Measurements from ENCODE around the gene PCDH19. TPM values are rescaled to one million over a fixed set of nuclear protein-coding genes. Genes with fewer than 3 reads are reported as not detected.

PCDH19 gene
- total RNA-seq, 4 donors from 2014 or later = 0.38 to 2.7 (median 1.4) TPM

DNA sequence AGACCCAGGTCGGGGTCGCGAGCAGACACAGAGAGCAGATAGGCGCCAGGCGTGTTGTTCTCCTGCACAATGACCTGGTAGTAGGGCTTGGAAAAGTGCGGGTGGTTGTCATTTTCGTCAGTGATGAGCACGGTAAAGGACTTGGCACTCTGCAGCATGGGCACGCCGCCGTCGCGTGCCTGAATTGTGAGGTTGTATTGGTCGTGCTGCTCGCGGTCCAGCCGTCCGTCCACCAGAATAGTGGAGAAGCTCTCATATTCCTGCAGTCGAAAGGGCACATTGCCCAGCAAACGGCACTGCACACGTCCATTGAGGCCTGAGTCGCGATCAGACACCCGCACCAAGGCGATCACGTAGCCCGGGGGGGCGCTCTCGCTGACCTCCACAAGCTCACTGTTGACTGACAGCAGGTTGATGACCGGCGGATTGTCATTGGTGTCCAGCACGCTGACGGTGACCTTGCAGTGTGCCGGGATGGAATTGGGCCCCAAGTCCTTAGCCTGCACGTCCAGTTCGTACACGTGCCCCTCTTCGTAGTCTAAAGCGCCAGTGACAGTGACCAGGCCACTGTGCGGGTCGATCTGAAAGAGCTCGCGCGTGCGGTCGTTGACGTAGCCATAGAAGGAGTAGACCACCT lies 2.8 kb downstream of the PCDH19 start:
- no peak for DNase-seq (ENCODE audit: low spot score in 2 of 2)
- TF ChIP-seq POLR2A (IDR thresholded peaks at IDR 0.05) = no peak
- TF ChIP-seq, protein P1, sequence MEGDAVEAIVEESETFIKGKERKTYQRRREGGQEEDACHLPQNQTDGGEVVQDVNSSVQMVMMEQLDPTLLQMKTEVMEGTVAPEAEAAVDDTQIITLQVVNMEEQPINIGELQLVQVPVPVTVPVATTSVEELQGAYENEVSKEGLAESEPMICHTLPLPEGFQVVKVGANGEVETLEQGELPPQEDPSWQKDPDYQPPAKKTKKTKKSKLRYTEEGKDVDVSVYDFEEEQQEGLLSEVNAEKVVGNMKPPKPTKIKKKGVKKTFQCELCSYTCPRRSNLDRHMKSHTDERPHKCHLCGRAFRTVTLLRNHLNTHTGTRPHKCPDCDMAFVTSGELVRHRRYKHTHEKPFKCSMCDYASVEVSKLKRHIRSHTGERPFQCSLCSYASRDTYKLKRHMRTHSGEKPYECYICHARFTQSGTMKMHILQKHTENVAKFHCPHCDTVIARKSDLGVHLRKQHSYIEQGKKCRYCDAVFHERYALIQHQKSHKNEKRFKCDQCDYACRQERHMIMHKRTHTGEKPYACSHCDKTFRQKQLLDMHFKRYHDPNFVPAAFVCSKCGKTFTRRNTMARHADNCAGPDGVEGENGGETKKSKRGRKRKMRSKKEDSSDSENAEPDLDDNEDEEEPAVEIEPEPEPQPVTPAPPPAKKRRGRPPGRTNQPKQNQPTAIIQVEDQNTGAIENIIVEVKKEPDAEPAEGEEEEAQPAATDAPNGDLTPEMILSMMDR (IDR thresholded peaks at IDR 0.05) = no peak
- intact Hi-C loops (cut with DNase I; ENCODE audit: low total_unique reads) = no loop called here
- 35 to 54% methylated on average over 26 to 35 of the region's 47 CpGs for WGBS, 2 donors
- no peak overlapping the region for H3K4me3 ChIP-seq (ENCODE audit: low read depth, poor library complexity, severe bottlenecking)

DNA sequence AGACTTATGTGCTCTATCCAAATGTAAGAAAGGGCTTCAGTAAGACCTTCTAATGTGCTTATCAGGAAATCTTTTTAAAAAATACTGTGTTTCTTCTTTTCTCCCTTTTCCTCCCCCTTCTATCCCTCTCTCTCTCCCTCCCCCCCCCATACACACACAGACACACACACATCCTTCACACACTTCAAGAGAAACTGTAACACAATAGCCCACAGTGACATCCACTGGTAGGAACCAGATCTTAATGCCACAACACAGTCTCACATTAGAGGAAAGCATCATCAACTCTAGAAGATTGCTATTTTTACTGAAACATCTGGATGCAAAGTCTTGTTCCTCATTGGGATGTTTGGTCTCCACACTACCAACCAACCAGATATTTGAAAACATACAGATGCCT lies 4.6 kb downstream of the PCDH19 start:
- no peak for DNase-seq (ENCODE audit: low spot score in 2 of 2)
- no peak overlapping the region for H3K4me3 ChIP-seq (ENCODE audit: low read depth, poor library complexity, severe bottlenecking)
- intact Hi-C loops (cut with DNase I; ENCODE audit: low total_unique reads) = no loop called here
- no peak for TF ChIP-seq POLR2A (IDR thresholded peaks at IDR 0.05)
- TF ChIP-seq, protein P1 (IDR thresholded peaks at IDR 0.05) = no peak

DNA sequence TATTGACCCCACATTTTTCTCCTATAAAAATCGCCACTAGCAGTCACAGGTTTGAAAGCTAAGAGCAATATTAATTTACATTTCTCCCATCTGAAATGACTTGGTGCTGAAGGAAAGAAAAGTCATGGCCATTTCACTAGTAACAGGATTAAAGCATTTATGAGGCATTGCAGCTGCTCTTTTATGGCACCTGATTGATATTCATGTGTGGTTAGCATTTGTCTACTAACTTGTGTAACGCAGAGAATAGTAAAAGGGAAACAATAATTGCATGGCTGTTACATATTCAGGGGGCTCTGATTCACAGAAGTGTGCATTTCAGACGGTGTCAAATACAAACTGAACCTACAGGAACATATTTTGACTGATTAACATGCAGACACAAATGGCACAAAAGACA lies 5.2 kb downstream of the PCDH19 start:
- no peak overlapping the region for H3K4me3 ChIP-seq (ENCODE audit: low read depth, poor library complexity, severe bottlenecking)
- DNase-seq (ENCODE audit: low spot score in 2 of 2) = no peak
- no peak for TF ChIP-seq POLR2A (IDR thresholded peaks at IDR 0.05)
- TF ChIP-seq, protein P1 (IDR thresholded peaks at IDR 0.05) = no peak
- WGBS, 2 donors = 32 to 42% methylated on average over 3 of the region's 3 CpGs
- intact Hi-C loops (cut with DNase I; ENCODE audit: low total_unique reads) = no loop called here

DNA sequence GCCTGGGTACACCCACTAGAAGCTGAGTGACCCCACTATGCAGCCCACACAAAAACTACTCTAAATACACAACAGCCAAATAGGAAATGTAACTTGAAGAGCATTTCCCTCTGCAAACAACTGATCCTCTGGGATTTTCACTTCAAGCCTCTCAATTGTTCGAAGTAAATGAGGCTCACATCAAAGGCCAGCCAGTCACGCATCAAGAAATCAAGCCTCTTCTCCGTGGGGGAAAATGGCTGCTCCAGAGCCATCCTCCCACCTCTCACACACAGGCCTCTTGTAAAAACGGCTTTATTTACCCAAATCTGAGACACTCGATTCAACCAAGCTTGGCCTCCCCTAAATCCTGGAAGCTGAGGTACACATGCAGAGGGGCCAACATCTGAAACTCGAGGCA lies 14.3 kb downstream of the PCDH19 start:
- no peak for DNase-seq (ENCODE audit: low spot score in 2 of 2)
- no peak overlapping the region for H3K4me3 ChIP-seq (ENCODE audit: low read depth, poor library complexity, severe bottlenecking)
- WGBS, 2 donors = 39 to 55% methylated on average over 6 of the region's 6 CpGs
- intact Hi-C loops (cut with DNase I; ENCODE audit: low total_unique reads) = no loop called here
- no peak for TF ChIP-seq POLR2A (IDR thresholded peaks at IDR 0.05)
- TF ChIP-seq, protein P1 (IDR thresholded peaks at IDR 0.05) = no peak

DNA sequence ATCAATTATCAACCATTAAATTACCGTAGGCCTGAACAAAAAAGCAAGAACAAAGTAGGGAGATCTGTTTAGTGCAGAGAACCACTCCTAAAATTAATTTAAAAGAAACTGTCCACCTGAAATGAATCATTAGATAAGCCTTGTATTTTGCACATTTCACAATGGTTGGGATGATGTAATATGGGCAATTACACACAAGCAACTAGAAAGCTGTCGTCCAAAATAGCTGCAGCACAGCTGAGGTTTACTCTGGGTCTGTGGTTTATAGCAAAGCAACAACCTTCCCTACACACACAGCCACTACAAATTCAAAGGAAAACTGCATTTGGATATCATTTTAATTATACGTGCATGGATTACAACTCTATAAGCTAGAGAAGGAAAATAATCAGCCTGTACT lies 28.5 kb downstream of the PCDH19 start:
- H3K4me3 ChIP-seq (ENCODE audit: low read depth, poor library complexity, severe bottlenecking) = no peak overlapping the region
- no peak for DNase-seq (ENCODE audit: low spot score in 2 of 2)
- TF ChIP-seq, protein P1 (IDR thresholded peaks at IDR 0.05) = no peak
- TF ChIP-seq POLR2A (IDR thresholded peaks at IDR 0.05) = no peak
- intact Hi-C loops (cut with DNase I; ENCODE audit: low total_unique reads) = no loop called here
- 54 to 68% methylated on average over 3 of the region's 3 CpGs for WGBS, 2 donors

DNA sequence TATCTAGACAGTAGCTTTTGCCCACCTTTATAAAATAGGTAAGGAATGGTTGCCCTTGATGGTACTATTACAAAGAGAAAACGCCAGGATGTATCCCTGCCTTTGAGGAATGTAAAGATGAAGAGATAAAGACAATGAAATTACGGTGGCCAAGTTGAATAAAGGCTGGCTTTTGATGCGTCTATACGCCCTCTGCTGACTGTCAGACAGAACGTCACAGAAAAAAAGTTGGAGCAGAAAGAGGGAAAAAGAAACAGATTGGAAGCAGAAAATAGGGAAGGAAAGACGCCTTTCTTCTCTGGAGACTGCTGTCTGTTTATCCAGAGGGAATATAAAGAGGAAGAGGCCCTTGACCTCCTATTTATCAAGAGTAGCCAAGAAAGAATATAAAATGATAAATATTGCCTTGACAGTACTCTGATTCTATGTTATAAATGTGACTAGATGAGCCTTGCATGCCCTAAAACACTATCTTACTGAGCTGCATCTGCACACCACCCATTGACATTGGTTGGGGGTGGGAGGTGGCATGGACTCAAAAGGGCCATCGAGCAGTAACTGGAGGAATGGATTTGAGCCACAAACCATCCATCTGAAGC lies 30.6 kb downstream of the PCDH19 start:
- intact Hi-C loops (cut with DNase I; ENCODE audit: low total_unique reads) = no loop called here
- DNase-seq (ENCODE audit: low spot score in 2 of 2) = no peak
- H3K4me3 ChIP-seq (ENCODE audit: low read depth, poor library complexity, severe bottlenecking) = no peak overlapping the region
- TF ChIP-seq, protein P1 (IDR thresholded peaks at IDR 0.05) = no peak
- no peak for TF ChIP-seq POLR2A (IDR thresholded peaks at IDR 0.05)
- 9 to 11% methylated on average over 7 of the region's 7 CpGs for WGBS, 2 donors

All from lower leg skin (tissue), 4 donors.